ENCODE data around the gene BEAN1.

Gene BEAN1

GRCh38 chr16:66486199-66486772 is 59.2 kb downstream of the BEAN1 start:
- no peak for TF ChIP-seq CTCF (IDR thresholded peaks at IDR 0.05; ENCODE audit: borderline replicate concordance, insufficient read depth, low read depth, low read length)
- no peak overlapping the region for H3K4me3 ChIP-seq (ENCODE audit: low read depth, low read length)

- TF ChIP-seq CTCF (IDR thresholded peaks at IDR 0.05; ENCODE audit: borderline replicate concordance, insufficient read depth, low read depth, low read length): no peak
- H3K4me3 ChIP-seq (ENCODE audit: low read depth, low read length): no peak overlapping the region
These were observed 59.9 kb downstream of the BEAN1 start for GRCh38 chr16:66486773-66487579.

GRCh38 chr16:66487580-66488275 is 60.6 kb downstream of the BEAN1 start:
- TF ChIP-seq CTCF (IDR thresholded peaks at IDR 0.05; ENCODE audit: borderline replicate concordance, insufficient read depth, low read depth, low read length): no peak
- no peak overlapping the region for H3K4me3 ChIP-seq (ENCODE audit: low read depth, low read length)

- no peak for TF ChIP-seq CTCF (IDR thresholded peaks at IDR 0.05; ENCODE audit: borderline replicate concordance, insufficient read depth, low read depth, low read length)
- no peak overlapping the region for H3K4me3 ChIP-seq (ENCODE audit: low read depth, low read length)
These were observed 61.4 kb downstream of the BEAN1 start for GRCh38 chr16:66488505-66488904.

- no peak for TF ChIP-seq CTCF (IDR thresholded peaks at IDR 0.05; ENCODE audit: borderline replicate concordance, insufficient read depth, low read depth, low read length)
- no peak overlapping the region for H3K4me3 ChIP-seq (ENCODE audit: low read depth, low read length)
These were observed 62.3 kb downstream of the BEAN1 start for GRCh38 chr16:66489385-66489784.

- no peak for TF ChIP-seq CTCF (IDR thresholded peaks at IDR 0.05; ENCODE audit: borderline replicate concordance, insufficient read depth, low read depth, low read length)
- no peak overlapping the region for H3K4me3 ChIP-seq (ENCODE audit: low read depth, low read length)
These were observed 62.7 kb downstream of the BEAN1 start for GRCh38 chr16:66489818-66490217.
